Measurements from ENCODE around the gene ZNF121.
"Not testable (repeated sequence)": the region's sequence is repeated elsewhere in the genome, so short reads cannot be mapped to it uniquely, and the experiment has no call there.

ZNF121 gene

GRCh38 chr19:9566729-9567128 is 17.6 kb downstream of the ZNF121 start:
- DNase-seq (ENCODE audit: low read depth, low spot score), result peak; percentile 3
- TF ChIP-seq CTCF (IDR thresholded peaks at IDR 0.05; ENCODE audit: low read depth, low read length), result peak; percentile 6
- in situ Hi-C loops (cut with HindIII; ENCODE audit: low sequenced_read_pairs), result no loop called here
- H3K4me3 ChIP-seq (ENCODE audit: low read depth, low read length), result no peak overlapping the region

- H3K4me3 ChIP-seq (ENCODE audit: low read depth, low read length), result no peak overlapping the region
- no peak for TF ChIP-seq CTCF (IDR thresholded peaks at IDR 0.05; ENCODE audit: low read depth, low read length)
- in situ Hi-C loops (cut with HindIII; ENCODE audit: low sequenced_read_pairs), result no loop called here
- peak; percentile 31 for DNase-seq (ENCODE audit: low read depth, low spot score)
Observed at GRCh38 chr19:9565900-9566705, 18.2 kb downstream of the ZNF121 start.

GRCh38 chr19:9552536-9553274 is 31.6 kb downstream of the ZNF121 start:
- TF ChIP-seq CTCF (IDR thresholded peaks at IDR 0.05; ENCODE audit: low read depth, low read length), result no peak
- H3K4me3 ChIP-seq (ENCODE audit: low read depth, low read length), result no peak overlapping the region
- no peak for DNase-seq (ENCODE audit: low read depth, low spot score)
- in situ Hi-C loops (cut with HindIII; ENCODE audit: low sequenced_read_pairs), result no loop called here

GRCh38 chr19:9547870-9548269 is 36.4 kb downstream of the ZNF121 start:
- no peak overlapping the region for H3K4me3 ChIP-seq (ENCODE audit: low read depth, low read length)
- no peak for DNase-seq (ENCODE audit: low read depth, low spot score)
- no peak for TF ChIP-seq CTCF (IDR thresholded peaks at IDR 0.05; ENCODE audit: low read depth, low read length)
- in situ Hi-C loops (cut with HindIII; ENCODE audit: low sequenced_read_pairs), result no loop called here

DNA sequence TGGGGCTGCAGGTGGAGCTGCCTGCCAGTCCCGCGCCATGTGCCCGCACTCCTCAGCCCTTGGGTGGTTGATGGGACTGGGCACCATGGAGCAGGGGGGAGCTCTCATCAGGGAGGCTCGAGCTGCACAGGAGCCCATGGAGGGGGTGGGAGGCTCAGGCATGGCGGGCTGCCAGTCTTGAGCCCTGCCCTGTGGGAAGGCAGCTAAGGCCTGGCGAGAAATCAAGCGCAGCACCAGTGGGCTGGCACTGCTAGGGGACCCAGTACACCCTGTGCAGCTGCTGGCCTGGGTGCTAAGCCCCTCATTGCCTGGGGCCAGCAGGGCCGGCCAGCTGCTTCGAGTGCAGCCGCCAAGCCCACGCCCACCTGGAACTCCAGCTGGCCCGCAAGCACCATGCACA is 43.0 kb downstream of the ZNF121 start:
- DNase-seq (ENCODE audit: low read depth, low spot score); H3K4me3 ChIP-seq (ENCODE audit: low read depth, low read length); in situ Hi-C loops (cut with HindIII; ENCODE audit: low sequenced_read_pairs): not testable (repeated sequence)

GRCh38 chr19:9539921-9540320 is 44.4 kb downstream of the ZNF121 start:
- in situ Hi-C loops (cut with HindIII; ENCODE audit: low sequenced_read_pairs); DNase-seq (ENCODE audit: low read depth, low spot score); H3K4me3 ChIP-seq (ENCODE audit: low read depth, low read length): not testable (repeated sequence)

DNA sequence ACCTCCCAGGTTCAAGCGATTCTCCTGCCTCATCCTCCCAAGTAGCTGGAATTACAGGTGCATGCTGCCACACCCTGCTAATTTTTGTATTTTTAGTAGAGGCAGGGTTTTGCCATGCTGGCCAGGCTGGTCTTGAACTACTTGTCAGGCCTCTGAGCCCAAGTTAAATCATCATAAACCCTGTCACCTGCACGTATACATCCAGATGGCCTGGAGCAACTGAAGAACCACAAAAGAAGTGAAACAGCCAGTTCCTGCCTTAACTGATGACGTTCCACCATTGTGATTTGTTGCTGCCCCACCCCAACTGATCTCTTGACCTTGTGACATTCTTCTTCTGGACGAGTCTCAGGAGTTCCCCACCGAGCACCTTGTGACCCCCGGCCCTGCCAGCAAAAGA is 45.1 kb downstream of the ZNF121 start:
- H3K4me3 ChIP-seq (ENCODE audit: low read depth, low read length); DNase-seq (ENCODE audit: low read depth, low spot score); in situ Hi-C loops (cut with HindIII; ENCODE audit: low sequenced_read_pairs): not testable (repeated sequence)
